Measurements from ENCODE around the gene ITSN1.
"Not testable (repeated sequence)": the region's sequence is repeated elsewhere in the genome, so short reads cannot be mapped to it uniquely, and the experiment has no call there.

Gene ITSN1

DNA sequence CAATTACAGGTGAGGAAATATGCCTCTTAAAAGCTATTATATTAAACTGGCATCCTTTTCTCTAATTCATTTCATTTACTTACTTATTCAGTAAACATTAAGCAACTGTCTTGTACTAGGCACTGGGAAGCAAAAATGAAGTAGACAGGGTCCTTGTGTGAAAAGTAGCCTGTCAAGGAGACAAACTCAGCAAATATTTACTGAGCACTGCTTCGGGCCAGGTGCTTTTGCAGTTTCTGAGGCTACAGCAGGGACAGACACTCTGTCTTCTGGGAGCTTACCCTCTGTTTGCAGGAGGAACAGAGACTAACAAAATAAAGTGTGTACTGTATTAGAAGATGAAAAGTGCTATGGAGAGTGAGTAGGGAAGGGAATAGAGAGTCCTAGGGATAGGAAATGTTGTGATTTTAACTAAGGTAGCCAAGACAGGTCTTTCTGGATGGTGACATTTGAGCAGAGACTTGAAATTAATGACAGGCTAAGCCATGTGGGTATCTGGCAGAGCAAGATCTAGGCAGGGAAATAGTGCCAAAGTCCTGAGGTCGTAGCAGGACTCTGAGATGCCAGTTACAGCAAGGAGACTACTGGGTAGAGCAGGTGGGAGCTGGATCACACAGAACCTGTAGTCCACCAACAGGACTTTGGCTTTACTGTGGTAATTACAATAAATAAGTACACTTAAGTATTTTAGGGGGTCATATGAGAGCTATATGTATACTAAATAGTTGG, 133.0 kb downstream of the ITSN1 start:
- DNase-seq: peak; percentile 31

DNA sequence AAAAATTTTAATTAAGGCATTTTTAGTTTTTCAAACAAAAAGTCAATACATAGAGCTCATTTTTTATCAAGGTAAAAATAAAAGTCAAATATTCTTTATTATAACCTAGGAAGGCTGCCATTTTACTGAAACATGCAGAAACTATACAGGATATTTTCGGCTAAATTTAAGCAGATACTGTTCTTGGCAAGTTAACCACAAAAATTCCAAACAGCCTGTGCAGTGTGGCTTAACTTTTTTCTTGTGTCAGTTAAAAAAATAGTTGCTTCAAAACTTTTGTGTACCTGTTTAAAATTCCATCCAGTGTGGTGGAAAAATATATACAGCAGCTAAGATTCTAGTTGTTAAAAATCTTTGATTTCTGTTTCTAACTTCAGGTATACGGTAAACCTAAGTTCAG, 138.3 kb downstream of the ITSN1 start:
- DNase-seq: no peak

DNA sequence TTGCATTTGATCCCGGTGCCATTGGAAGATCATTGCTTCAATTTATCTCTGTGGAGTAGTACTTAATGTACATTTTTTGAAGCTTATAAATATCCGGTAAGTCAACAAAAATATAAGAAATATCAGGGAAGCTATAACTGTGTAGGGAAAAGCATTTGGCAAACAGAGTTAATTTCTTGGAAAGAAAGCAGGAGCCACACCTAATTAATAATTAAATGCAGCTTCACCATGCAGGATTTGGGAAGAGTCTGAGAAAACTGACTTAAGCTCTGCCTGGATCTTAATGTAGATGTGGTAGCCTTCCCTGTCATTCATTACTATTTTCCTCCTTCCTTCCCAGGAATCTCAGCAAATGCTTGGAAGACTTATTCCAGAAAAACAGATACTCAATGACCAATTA, 138.8 kb downstream of the ITSN1 start:
- DNase-seq: no peak

DNA sequence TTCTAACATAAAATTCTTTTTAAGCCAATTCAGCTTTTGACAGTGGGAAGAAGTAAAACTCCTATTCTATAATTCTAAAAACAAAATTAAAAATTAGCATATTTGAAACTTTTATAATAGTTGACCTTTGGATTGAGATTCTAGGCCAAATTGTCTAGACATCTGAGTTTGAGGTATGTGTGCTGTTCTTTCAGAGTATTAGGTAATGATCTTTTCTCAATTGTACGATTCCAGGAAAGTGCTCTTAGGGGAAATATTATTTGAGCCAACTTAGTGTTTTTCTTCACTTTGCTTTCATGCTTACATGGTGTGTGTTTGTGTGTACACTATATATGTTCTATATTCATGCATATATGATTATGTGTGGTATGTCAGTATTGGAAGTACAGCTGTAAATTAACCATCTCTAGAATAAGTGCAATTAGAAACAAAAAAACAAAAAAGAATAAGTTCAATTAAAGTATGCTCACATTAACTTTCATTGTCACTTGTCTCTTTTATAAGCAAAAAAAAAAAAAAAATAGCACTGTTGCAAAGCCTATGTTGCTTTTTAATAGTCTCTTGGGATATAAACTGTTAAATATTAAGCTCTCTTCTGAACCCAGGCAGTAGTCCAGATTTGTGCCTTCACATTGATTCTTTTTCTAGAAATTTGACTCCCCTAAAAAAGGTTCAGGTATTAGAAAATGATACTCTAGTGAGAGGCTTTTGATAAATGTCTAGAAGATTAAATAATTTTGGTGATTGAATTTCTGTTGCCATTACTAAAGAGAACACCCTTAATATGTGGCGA, 141.1 kb downstream of the ITSN1 start:
- no peak for DNase-seq

DNA sequence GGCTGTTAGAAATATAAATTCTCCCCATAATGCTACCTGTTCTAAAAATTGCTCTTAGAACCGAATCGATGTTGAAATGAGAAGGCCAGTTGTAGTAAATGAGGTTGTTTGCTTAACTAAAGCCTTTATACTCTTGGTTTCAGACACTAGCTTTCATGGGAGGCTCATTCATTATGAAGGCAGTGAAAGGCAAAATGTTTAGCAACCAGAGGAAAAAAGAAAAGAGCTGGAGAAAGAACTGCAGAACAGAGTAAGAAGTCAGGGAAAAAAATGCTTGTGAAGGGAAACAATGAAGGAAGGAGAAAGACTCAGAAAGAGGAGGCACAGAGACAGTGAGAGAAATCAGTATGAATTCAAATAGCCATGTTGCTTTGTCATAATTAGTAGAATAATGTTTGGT, 145.1 kb downstream of the ITSN1 start:
- no peak for DNase-seq

DNA sequence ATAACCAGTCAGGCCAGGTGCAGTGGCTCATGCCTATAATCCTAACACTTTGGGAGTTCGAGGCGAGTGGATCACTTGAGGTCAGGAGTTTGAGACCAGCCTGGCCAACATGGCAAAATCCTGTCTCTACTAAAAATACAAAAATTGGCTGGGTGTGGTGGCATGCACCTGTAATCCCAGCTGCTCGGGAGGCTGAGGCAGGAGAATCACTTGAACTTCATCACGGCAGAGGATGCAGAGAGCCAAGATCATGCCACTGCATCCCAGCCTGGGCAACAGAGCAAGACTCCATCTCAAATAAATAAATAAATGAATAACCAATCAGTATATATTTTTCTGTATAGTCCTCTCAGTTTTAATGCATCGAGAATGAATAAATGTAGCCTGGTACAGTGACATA, 146.1 kb downstream of the ITSN1 start:
- DNase-seq: not testable (repeated sequence)

DNA sequence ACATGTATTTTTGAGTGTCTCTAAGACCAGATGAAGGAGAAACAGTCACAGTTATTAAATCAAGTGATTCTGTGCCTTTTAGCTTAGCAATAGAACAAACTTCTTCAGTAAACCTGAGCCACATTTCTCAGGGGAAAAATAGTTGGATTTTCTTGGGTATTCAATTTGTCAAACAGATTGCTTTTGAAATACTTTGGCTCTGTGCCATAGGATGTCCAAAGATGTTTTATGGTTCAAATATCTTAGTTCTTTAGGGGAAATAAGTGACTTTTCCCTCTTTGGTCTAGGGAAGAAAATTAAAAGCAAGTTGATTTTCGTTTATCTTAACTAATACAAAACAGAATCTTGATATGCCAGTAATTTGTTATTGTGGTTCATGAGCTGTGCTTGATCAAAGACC, 147.4 kb downstream of the ITSN1 start:
- DNase-seq: peak; percentile 53

DNA sequence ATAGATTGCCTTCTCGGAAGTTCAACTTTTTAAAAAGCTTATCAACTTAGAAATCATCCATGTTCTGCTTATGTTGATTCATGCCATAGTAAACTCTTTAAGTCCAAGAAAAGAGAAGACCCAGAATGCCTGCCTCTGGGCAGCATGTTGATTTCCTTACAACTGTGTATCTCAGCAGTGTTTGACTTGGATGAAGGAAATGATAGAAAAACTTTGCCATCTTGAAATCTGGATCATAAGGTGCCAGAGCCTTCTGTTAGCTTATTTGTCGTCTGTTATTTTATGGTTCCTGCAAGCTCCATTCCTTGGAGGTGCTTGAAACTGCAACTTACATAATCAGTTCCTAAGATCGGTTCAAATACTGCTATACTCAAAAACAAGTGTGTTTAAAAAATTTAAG, 148.8 kb downstream of the ITSN1 start:
- no peak for DNase-seq

DNA sequence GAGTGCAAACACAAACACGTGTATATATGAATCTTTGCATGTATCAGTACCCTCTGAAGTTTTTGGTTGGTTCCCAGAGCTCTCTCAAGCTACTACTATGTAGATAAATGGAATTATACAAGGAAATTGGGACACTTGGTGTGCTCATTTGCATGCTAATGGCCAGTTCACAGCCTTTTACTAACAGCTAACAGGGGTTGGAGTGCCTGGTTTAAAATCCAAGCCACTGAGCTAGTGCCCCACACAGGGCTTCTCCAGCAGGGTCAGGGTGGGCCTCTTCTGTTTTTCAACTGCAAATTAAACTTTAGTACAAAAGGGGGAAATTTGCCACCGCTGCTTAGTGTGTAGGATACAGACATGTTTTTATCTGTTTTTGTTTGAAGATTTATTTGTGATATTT, 152.3 kb downstream of the ITSN1 start:
- no peak for DNase-seq

DNA sequence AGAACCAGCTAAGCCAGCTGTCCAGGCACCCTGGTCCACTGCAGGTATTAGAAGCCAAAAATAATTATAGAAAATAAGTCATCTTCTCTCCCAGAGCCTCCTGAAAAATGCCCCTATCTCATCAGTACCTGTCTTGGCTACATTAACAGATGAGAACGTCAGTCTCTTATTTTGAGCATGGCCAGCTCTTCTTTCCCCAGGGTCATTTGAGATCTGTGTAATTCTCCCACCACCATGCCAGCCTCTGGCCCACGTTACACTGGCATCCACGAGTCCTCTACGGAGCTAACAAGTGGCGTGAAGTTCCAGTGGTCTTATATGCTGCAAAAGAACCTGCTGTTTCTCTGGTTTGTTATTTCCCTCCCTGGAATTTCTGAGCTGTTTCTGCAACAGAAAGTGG, 155.3 kb downstream of the ITSN1 start:
- no peak for DNase-seq

DNA sequence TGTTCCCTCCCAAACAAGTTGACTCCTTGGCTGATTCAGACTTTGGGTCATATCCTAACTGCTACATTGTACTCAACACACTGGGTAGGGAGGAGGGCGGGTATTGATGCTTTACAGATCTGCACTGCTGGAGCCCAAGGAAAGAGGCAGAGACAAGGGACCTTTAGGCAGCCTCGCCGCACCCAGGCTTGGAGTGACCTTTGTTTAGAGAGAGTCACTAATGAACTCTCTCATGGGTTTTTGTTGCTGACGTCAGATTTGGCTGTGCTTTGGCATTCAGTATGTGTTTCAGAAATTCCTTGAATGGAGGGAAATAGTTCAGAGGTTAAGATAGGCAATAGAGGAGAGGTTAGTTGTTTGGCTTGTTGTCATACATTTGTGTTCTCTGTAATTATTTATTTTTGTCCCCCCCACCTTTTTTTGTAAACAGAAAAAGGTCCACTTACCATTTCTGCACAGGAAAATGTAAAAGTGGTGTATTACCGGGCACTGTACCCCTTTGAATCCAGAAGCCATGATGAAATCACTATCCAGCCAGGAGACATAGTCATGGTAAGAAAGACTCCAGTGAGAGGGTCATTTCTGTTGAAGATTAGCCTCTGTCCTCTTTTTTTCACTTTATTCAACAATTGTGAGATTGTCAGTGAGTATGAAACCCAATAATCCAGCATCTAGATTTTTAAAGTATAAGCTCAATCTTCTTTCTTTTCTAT, 157.2 kb downstream of the ITSN1 start:
- no peak for DNase-seq

DNA sequence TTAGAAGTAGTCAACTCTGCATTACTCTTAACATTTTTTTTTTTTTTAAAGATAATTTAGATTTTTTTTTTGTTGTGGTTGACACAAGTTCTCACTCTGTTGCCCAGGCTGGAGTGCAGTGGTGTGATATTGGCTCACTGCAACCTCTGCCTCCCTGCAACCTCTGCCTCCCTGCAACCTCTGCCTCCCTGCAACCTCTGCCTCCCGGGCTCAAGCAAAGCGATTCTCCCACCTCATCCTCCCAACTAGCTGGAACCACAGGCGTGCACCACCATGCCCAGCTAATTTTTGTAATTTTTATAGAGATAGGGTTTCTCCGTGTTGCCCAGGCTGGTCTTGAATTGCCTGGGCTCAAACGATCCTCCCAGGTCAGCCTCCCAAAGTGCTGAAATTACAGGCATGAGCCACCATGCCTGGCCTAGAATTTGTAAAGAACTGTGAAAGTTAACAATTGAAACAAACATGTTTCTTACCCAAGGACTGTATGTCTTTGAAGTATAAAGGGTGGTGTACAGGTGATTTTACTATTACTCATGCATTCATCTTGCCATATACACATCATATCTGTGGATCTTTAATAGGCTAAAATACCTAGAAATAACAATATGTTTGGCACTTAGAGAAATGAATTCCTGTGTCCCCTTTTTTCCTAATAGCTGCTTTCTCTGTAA, 158.6 kb downstream of the ITSN1 start:
- DNase-seq: peak; percentile 18

DNA sequence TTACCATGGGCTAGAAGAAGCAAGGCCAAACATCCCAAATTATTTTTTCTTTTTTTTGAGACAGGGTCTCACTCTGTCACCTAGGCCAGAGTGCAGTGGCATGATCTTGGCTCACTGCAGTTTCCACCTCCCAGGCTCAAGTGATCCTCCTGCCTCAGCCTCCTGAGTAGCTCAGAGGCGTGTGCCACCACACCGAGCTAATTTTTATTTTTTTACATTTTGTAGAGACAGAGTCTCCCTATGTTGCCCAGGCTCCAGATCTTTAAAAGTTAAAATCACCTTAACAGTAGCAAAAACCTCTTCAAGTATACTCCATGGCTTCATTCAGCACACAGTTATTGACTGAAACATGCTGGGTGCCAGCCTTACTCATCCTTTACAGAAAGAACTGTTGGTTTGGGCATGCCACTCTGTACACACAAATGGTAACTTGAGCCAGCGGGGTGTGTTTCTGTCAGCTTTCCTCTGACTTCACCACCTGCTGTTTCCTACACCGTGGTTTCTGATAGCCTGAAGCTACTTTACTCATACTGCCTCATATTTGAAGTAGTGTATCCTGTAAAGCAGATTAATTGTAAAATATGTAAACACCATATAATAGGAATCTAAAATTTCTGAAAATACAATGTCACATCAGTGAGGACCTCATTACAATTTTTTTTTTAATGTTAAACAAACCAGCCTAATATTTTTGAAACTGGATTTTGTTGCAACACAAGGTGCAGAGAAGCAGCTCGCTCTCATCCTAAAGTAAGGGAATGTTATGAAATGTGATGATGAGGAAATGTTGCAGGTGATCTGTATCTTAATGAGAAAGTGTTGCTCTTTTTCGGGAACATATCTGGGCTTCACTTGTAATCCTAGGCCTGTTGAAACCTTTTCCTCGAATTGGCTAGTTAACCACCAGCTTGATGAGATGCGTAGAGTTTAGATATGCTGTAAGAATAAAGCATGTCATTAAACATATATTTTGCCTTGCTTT, 159.4 kb downstream of the ITSN1 start:
- peak; percentile 98 for DNase-seq

DNA sequence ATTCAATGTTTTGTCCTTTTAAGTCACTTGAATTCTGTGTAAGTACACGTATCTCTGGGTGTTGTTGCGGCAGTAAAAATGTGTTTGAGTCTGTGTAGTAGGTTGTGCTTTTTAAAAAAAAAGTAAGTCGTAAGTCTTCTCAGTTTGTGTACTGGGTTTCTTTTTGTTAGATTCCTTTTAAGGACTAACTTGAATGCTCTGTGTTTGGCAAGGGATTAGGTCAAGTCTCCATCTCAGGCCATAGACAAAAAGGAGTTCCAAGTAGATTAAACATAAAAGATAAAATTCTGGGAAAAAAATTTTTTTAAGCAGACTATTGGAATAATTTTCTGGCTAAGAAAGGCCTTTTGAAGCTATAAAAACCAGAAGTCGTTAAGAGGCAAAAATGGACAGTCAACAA, 160.2 kb downstream of the ITSN1 start:
- no peak for DNase-seq

DNA sequence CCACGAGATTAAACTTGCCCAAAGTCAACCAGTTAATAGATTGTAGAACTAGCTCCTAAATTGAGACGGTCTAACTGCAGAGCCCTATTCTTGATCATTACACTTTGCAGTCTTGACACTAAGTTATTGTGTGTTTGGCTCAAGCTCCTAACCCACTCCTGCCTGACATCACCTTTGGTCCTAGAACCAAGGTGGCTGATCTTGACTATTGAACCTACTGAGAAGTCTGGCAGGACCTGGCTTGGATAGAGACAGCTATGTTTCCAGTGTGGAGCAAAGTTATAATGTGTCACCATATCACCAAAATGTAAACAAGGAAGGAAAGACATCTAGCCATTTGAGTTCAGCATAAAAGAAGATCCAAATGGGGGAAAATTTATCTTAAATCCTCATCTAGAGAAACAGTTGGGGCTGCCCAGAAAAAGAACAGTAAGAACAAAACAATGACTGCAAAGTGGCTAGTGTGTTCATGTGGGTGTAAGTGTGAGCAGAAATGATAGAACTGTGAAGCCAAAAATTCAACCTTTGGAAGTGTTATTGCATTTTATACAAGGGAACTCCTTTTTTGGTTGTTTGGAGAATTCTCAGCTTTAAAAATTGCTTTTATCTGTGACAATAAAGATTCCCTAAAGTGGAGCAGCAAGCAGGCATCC, 166.5 kb downstream of the ITSN1 start:
- DNase-seq: no peak

DNA sequence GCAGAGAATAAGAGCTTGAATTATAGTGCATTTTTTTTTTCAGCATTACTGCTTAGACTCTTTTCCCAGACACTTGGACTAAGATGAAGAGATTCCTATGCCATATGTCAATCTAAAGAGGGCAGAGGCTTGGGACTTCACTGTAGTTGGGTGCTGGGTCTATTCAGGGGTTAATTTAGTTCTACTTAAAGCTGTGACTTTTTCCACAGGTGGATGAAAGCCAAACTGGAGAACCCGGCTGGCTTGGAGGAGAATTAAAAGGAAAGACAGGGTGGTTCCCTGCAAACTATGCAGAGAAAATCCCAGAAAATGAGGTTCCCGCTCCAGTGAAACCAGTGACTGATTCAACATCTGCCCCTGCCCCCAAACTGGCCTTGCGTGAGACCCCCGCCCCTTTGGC, 168.5 kb downstream of the ITSN1 start:
- DNase-seq: no peak

DNA sequence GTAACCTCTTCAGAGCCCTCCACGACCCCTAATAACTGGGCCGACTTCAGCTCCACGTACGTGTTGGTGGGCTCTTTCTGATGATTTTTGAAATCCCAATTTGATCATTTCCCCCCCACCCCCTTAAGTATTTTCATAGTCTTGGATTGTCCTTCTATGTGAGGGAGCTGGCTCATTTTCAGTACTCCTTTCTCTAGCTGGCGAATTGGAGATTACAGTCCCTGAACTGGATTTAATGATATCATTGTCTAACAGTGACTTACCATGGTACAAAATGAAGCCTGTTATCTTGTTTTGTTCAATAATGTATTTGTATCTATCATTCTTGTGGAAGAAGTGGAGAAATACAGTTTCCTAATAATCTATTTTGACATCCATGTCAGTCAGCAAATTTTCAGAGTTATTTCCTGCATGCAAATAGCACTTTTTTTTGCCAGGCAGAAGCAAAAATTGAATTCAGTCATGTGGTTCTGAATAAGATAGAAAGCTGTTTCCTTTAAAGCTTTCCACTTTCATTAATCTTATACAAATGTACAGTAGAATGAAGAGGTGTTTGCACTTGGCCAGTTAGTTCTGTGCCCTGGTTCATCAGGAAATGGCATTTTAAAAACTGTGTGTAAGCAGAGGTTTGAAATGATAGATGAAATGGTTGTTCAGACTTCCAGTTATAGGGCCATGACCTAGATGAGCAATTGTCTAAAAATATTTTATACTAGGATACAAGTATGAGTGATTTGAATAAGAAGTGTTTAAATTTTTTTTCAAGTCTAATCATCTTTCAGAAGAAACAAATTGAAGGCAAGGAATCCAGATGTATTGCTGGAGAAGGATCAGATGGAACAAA, 169.1 kb downstream of the ITSN1 start:
- DNase-seq: no peak

DNA sequence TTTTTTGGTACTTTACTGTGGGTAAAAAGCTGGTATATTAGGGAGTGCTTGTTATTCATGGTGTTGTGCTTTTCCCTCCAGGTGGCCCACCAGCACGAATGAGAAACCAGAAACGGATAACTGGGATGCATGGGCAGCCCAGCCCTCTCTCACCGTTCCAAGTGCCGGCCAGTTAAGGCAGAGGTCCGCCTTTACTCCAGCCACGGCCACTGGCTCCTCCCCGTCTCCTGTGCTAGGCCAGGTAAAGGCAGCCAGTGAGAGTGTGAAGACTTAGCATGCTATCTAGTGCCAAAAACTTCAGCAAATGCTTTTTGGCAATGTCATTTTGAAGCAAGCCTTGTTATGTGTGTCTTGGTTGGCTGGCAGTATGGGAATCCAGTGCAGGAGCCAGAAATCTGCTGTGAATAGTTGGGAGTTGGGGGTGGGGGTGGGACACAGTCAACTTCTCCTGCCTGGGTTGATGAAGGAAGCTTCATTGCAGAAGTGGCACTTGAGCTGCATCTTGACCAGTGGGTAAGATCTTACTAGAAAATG, 171.6 kb downstream of the ITSN1 start:
- no peak for DNase-seq

DNA sequence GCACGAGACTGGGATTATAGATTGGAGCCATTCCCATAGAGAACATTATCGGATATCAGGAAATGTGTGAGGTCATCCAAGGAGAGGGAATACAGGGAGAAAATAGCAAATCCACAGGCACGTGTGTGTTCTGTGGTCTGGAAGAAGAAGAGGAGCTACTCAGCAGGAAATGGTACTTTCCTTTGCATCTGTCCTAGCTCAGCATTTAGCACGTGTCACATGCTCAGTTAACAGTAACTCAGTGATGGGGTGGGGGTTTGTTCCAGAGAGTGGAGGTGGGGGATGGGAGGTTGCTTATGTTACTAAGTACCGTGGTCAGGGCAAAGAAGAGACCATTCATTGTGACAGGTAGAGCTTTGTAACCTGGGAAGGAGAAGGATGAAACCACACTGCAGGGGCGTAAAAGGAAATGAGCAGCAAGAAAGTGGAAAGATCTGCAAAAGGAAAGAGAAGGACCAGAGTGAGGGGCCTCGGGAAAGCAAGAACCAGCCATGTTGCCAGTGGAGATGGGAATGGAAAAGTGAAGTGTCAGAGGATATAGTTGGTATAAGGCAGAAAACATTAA, 172.9 kb downstream of the ITSN1 start:
- no peak for DNase-seq

DNA sequence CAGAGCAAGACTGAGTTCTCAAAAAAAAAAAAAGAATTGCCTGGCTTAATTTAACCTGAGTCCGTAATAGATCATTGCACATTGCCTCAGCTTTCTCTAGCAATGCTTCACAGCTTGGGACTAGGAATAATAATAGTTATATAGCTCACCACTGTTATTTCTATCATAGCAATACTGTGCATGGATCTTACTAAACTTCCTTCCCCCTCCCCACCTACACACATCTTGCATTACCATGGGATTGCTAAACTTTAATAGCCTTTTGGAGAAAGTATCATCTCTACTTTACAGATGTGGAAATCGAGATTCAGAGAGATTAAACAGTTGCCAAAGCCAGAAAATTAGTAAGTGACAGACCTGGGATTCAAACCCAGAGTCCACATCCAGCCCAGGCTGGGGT, 173.9 kb downstream of the ITSN1 start:
- DNase-seq: no peak

Measured in NCI-H69 (cell line).